ENCODE results near the gene NEK7.
A peak's percentile ranks its signal among the peaks of the same experiment; 100 is the strongest.

DNA sequence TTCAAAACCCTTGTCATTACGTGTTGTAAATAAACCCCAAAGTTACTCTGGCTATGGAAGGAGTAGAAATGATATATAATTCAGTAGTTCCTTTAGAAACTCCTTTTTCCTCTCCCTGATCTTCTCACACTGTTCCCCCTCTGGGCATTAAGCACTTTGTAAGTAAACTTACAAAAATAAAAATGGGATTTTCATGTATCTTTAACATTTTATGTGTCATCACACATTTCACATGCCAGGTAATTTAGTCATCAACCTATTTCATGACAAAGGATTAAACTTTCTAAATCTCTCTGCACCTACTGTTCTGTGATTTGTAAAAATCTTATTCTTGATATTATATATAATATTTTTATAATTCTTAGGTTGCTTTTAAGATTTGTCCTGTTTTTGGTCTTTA, 176.9 kb downstream of the NEK7 start:
- TF ChIP-seq, protein P1, sequence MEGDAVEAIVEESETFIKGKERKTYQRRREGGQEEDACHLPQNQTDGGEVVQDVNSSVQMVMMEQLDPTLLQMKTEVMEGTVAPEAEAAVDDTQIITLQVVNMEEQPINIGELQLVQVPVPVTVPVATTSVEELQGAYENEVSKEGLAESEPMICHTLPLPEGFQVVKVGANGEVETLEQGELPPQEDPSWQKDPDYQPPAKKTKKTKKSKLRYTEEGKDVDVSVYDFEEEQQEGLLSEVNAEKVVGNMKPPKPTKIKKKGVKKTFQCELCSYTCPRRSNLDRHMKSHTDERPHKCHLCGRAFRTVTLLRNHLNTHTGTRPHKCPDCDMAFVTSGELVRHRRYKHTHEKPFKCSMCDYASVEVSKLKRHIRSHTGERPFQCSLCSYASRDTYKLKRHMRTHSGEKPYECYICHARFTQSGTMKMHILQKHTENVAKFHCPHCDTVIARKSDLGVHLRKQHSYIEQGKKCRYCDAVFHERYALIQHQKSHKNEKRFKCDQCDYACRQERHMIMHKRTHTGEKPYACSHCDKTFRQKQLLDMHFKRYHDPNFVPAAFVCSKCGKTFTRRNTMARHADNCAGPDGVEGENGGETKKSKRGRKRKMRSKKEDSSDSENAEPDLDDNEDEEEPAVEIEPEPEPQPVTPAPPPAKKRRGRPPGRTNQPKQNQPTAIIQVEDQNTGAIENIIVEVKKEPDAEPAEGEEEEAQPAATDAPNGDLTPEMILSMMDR (conservative IDR thresholded peaks at IDR 0.05; ENCODE audit: low read depth, low read length), result no peak
- no peak for TF ChIP-seq RAD21 (IDR thresholded peaks at IDR 0.05; ENCODE audit: low read length)
- no peak for TF ChIP-seq POLR2A (IDR thresholded peaks at IDR 0.05; ENCODE audit: low read depth, low read length)
- TF ChIP-seq FOS (IDR thresholded peaks at IDR 0.05; ENCODE audit: low read depth, low read length), result no peak
- no peak for TF ChIP-seq MXI1 (IDR thresholded peaks at IDR 0.05; ENCODE audit: borderline replicate concordance, low read depth, low read length)
- TF ChIP-seq RCOR1 (IDR thresholded peaks at IDR 0.05; ENCODE audit: insufficient replicate concordance, low read length), result no peak
- no peak for TF ChIP-seq SMC3 (IDR thresholded peaks at IDR 0.05; ENCODE audit: low read depth, low read length)
- TF ChIP-seq, protein P2, sequence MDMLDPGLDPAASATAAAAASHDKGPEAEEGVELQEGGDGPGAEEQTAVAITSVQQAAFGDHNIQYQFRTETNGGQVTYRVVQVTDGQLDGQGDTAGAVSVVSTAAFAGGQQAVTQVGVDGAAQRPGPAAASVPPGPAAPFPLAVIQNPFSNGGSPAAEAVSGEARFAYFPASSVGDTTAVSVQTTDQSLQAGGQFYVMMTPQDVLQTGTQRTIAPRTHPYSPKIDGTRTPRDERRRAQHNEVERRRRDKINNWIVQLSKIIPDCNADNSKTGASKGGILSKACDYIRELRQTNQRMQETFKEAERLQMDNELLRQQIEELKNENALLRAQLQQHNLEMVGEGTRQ (IDR thresholded peaks at IDR 0.05; ENCODE audit: low read depth, low read length), result no peak
- no peak for TF ChIP-seq MAFK (IDR thresholded peaks at IDR 0.05; ENCODE audit: low read depth, low read length)
- no peak for TF ChIP-seq RFX5 (IDR thresholded peaks at IDR 0.05; ENCODE audit: low read depth, low read length)
- TF ChIP-seq MAZ (IDR thresholded peaks at IDR 0.05; ENCODE audit: borderline replicate concordance, low read depth, low read length), result no peak
- TF ChIP-seq CHD1 (IDR thresholded peaks at IDR 0.05; ENCODE audit: low read depth, low read length), result no peak
- TF ChIP-seq CEBPB (IDR thresholded peaks at IDR 0.05; ENCODE audit: low read depth, low read length), result peak; percentile 23; the same call in 1 of the 2 replicates
